ENCODE data around the gene CLCA1.
"Not testable (repeated sequence)": the region's sequence is repeated elsewhere in the genome, so short reads cannot be mapped to it uniquely, and the experiment has no call there.

CLCA1 gene

DNA sequence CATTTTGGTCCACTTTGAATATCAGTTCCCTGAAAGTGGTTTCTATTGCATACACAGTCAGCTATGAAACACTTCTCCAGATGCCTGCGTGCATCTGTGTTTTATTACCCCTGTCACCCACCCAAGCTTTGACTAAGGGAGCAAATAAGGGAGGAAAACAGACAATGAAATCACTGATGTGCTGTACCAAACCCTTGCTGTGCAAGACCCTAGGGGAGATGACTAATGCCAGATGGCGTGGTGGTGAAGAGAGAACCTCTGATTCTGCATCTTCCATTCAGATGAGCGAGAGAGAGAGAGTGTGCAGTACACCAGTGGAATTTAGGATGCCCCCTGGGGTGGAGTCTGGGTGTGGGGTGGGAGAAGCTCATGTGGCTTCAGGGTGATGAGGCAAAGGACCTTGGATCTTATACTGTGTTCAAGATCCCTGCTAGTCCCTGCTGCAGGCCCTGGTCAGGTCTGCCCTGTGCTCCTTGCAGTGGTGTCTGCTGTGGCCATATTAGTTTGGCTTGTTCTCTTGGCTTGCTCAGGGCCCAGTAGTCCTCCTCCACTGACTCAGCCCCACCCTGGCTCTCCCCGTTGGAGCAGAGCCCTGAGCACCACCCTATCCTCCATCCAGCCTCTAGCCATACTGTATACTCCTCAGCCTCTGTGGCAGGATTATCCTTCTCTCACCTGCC is 18.5 kb downstream of the CLCA1 start:
- Histone ChIP-seq H3K36me3 (ENCODE audit: control insufficient read depth in 2 of 2, insufficient read depth in 2 of 2, low read length in 2 of 2) (no peaks in the 10 kb centered on the region), H3K4me1 (ENCODE audit: control insufficient read depth, insufficient read depth, low read length) (no peaks in the 10 kb centered on the region), H3K27me3 (ENCODE audit: control insufficient read depth in 1 of 2, insufficient read depth in 2 of 2, low read length in 2 of 2) (no peaks in the 10 kb centered on the region), H3K9me3 (ENCODE audit: control insufficient read depth in 2 of 2, low read length in 2 of 2) (no peaks in the 10 kb centered on the region), H3K9ac (ENCODE audit: low read length in 2 of 2) (no peak overlapping the region), H3K27ac (ENCODE audit: low read length) (no peak overlapping the region), H3K4me3 (ENCODE audit: low read length in 2 of 2) (no peak overlapping the region)

- Histone ChIP-seq H3K9ac (ENCODE audit: low read length in 2 of 2) (no peak overlapping the region), H3K27me3 (ENCODE audit: control insufficient read depth in 1 of 2, insufficient read depth in 2 of 2, low read length in 2 of 2) (no peaks in the 10 kb centered on the region), H3K4me3 (ENCODE audit: low read length in 2 of 2) (no peak overlapping the region), H3K36me3 (ENCODE audit: control insufficient read depth in 2 of 2, insufficient read depth in 2 of 2, low read length in 2 of 2) (no peaks in the 10 kb centered on the region), H3K27ac (ENCODE audit: low read length) (no peak overlapping the region), H3K9me3 (ENCODE audit: control insufficient read depth in 2 of 2, low read length in 2 of 2) (no peaks in the 10 kb centered on the region), H3K4me1 (ENCODE audit: control insufficient read depth, insufficient read depth, low read length) (no peaks in the 10 kb centered on the region)
Observed at GRCh38 chr1:86487811-86488141, 19.0 kb downstream of the CLCA1 start.

GRCh38 chr1:86489242-86489878 is 20.6 kb downstream of the CLCA1 start:
- Histone ChIP-seq H3K36me3 (ENCODE audit: control insufficient read depth in 2 of 2, insufficient read depth in 2 of 2, low read length in 2 of 2) (no peaks in the 10 kb centered on the region), H3K4me1 (ENCODE audit: control insufficient read depth, insufficient read depth, low read length) (no peaks in the 10 kb centered on the region), H3K27me3 (ENCODE audit: control insufficient read depth in 1 of 2, insufficient read depth in 2 of 2, low read length in 2 of 2) (no peaks in the 10 kb centered on the region), H3K4me3 (ENCODE audit: low read length in 2 of 2) (no peak overlapping the region), H3K9me3 (ENCODE audit: control insufficient read depth in 2 of 2, low read length in 2 of 2) (no peaks in the 10 kb centered on the region), H3K9ac (ENCODE audit: low read length in 2 of 2) (no peak overlapping the region), H3K27ac (ENCODE audit: low read length) (no peak overlapping the region)

- Histone ChIP-seq H3K27me3 (ENCODE audit: control insufficient read depth in 1 of 2, insufficient read depth in 2 of 2, low read length in 2 of 2) (no peaks in the 10 kb centered on the region), H3K4me3 (ENCODE audit: low read length in 2 of 2) (no peak overlapping the region), H3K9ac (ENCODE audit: low read length in 2 of 2) (no peak overlapping the region), H3K36me3 (ENCODE audit: control insufficient read depth in 2 of 2, insufficient read depth in 2 of 2, low read length in 2 of 2) (no peaks in the 10 kb centered on the region), H3K27ac (ENCODE audit: low read length) (no peak overlapping the region), H3K9me3 (ENCODE audit: control insufficient read depth in 2 of 2, low read length in 2 of 2) (no peaks in the 10 kb centered on the region), H3K4me1 (ENCODE audit: control insufficient read depth, insufficient read depth, low read length) (no peaks in the 10 kb centered on the region)
Observed at GRCh38 chr1:86491171-86491950, 22.6 kb downstream of the CLCA1 start.

GRCh38 chr1:86498281-86498680 is 29.6 kb downstream of the CLCA1 start:
- Histone ChIP-seq H3K9ac (ENCODE audit: low read length in 2 of 2) (no peak overlapping the region), H3K4me3 (ENCODE audit: low read length in 2 of 2) (no peak overlapping the region), H3K27ac (ENCODE audit: low read length) (no peak overlapping the region), H3K9me3 (ENCODE audit: control insufficient read depth in 2 of 2, low read length in 2 of 2) (no peaks in the 10 kb centered on the region), H3K4me1 (ENCODE audit: control insufficient read depth, insufficient read depth, low read length) (peaks cover 21% of the 10 kb centered on the region), H3K27me3 (ENCODE audit: control insufficient read depth in 1 of 2, insufficient read depth in 2 of 2, low read length in 2 of 2) (no peaks in the 10 kb centered on the region), H3K36me3 (ENCODE audit: control insufficient read depth in 2 of 2, insufficient read depth in 2 of 2, low read length in 2 of 2) (no peaks in the 10 kb centered on the region)

DNA sequence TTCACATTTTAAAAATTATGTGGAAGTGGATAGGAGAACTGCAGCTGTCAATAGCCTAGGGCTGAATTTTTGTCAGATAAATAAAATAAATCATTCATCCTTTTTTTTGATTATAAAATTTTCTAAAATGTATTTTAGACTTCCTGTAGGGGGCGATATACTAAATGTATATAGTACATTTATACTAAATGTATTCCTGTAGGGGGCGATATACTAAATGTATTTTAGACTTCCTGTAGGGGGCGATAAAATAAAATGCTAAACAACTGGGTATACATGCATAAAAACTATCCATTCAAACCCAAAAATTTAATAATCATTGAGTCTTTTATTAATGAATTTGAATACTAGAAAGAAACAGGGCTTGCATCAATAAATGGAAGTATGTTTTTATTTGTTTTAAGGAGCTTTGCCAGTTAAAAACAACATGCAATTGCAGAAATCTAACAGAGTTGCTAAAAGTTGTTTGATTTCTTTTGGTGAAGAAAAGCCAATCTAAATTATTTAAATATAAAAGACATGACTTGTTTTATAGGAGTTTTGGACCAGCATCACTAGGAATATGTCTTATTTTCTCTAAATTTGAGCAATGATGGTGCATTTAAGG is 31.4 kb downstream of the CLCA1 start:
- H3K36me3 ChIP-seq (ENCODE audit: control insufficient read depth in 2 of 2, insufficient read depth in 2 of 2, low read length in 2 of 2), result no peaks in the 10 kb centered on the region
- no peak overlapping the region for H3K4me3 ChIP-seq (ENCODE audit: low read length in 2 of 2)
- no peak overlapping the region for H3K9ac ChIP-seq (ENCODE audit: low read length in 2 of 2)
- H3K27me3 ChIP-seq (ENCODE audit: control insufficient read depth in 1 of 2, insufficient read depth in 2 of 2, low read length in 2 of 2), result no peaks in the 10 kb centered on the region
- H3K9me3 ChIP-seq (ENCODE audit: control insufficient read depth in 2 of 2, low read length in 2 of 2), result no peaks in the 10 kb centered on the region
- H3K27ac ChIP-seq (ENCODE audit: low read length), result no peak overlapping the region
- H3K4me1 ChIP-seq (ENCODE audit: control insufficient read depth, insufficient read depth, low read length), result peaks cover 38% of the 10 kb centered on the region

DNA sequence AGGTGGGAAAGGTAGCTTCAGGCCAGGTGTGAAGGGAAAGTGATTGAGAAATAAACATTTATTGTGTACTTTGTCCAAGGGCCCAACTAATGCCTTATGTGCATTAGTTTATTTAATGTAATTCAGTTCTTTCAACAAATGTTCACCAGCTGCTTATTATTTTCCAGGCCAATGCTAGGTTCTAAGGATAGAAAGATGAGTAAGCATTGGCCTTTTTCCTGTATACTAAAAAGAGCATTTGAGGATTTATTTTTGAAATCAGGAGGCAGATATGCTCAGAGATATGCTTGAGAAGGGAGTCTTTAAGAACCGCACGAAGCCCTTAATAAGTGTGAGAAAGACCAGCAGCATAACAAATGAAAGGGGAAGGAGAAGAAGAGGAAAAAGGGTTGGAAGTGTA is 32.0 kb downstream of the CLCA1 start:
- H3K27ac ChIP-seq (ENCODE audit: low read length), result peak overlapping the region; percentile 24
- H3K9ac ChIP-seq (ENCODE audit: low read length in 2 of 2), result no peak overlapping the region
- H3K27me3 ChIP-seq (ENCODE audit: control insufficient read depth in 1 of 2, insufficient read depth in 2 of 2, low read length in 2 of 2), result no peaks in the 10 kb centered on the region
- H3K36me3 ChIP-seq (ENCODE audit: control insufficient read depth in 2 of 2, insufficient read depth in 2 of 2, low read length in 2 of 2), result no peaks in the 10 kb centered on the region
- no peaks in the 10 kb centered on the region for H3K9me3 ChIP-seq (ENCODE audit: control insufficient read depth in 2 of 2, low read length in 2 of 2)
- H3K4me1 ChIP-seq (ENCODE audit: control insufficient read depth, insufficient read depth, low read length), result peaks cover 44% of the 10 kb centered on the region
- no peak overlapping the region for H3K4me3 ChIP-seq (ENCODE audit: low read length in 2 of 2)

- H3K4me3 ChIP-seq (ENCODE audit: low read length in 2 of 2); H3K27me3 ChIP-seq (ENCODE audit: control insufficient read depth in 1 of 2, insufficient read depth in 2 of 2, low read length in 2 of 2); H3K9me3 ChIP-seq (ENCODE audit: control insufficient read depth in 2 of 2, low read length in 2 of 2); H3K36me3 ChIP-seq (ENCODE audit: control insufficient read depth in 2 of 2, insufficient read depth in 2 of 2, low read length in 2 of 2); H3K9ac ChIP-seq (ENCODE audit: low read length in 2 of 2): not testable (repeated sequence)
- Histone ChIP-seq H3K27ac (ENCODE audit: low read length) (peak overlapping the region; percentile 86), H3K4me1 (ENCODE audit: control insufficient read depth, insufficient read depth, low read length) (peaks cover 46% of the 10 kb centered on the region)
Observed at GRCh38 chr1:86502125-86502646, 33.5 kb downstream of the CLCA1 start.

DNA sequence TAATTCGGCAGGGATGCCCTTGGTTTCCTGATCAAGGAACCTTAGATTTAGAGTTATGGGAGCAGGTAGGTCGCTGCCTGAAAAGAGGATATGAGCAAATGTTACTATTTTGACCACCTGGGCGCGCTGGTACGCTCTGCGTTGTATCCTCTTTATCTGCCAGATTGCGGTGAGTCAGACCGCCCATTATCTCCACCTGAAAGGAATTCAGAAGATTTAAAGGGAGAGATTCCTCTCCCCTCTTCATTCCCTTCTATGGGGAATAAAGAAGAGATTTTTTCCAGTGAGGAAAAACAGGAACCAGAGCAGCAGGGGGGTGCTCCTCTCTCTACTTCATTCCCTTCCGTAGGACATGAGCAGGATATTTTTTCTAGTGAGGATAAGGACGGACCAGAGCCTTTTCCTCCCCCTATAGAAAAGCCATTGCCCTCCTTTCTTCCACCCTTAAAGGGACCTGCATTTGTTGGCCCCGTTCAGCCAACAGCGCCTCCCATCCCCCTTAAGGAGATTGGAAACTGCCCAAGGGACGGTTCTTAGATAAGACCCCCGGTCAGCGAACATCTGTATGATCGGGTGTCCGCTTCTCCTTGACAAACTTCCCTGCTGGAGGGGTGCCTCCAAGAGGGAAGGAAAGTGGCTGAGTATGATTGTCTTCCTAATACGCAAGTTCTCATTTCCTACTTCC is 34.1 kb downstream of the CLCA1 start:
- Histone ChIP-seq H3K4me3 (ENCODE audit: low read length in 2 of 2) (peak overlapping the region; percentile 38 to 68), H3K27me3 (ENCODE audit: control insufficient read depth in 1 of 2, insufficient read depth in 2 of 2, low read length in 2 of 2) (no peaks in the 10 kb centered on the region), H3K36me3 (ENCODE audit: control insufficient read depth in 2 of 2, insufficient read depth in 2 of 2, low read length in 2 of 2) (no peaks in the 10 kb centered on the region), H3K9me3 (ENCODE audit: control insufficient read depth in 2 of 2, low read length in 2 of 2) (no peaks in the 10 kb centered on the region), H3K9ac (ENCODE audit: low read length in 2 of 2) (peak overlapping the region in 1 of 2 donors; percentile 57), H3K4me1 (ENCODE audit: control insufficient read depth, insufficient read depth, low read length) (peaks cover 46% of the 10 kb centered on the region), H3K27ac (ENCODE audit: low read length) (peak overlapping the region; percentile 86)

DNA sequence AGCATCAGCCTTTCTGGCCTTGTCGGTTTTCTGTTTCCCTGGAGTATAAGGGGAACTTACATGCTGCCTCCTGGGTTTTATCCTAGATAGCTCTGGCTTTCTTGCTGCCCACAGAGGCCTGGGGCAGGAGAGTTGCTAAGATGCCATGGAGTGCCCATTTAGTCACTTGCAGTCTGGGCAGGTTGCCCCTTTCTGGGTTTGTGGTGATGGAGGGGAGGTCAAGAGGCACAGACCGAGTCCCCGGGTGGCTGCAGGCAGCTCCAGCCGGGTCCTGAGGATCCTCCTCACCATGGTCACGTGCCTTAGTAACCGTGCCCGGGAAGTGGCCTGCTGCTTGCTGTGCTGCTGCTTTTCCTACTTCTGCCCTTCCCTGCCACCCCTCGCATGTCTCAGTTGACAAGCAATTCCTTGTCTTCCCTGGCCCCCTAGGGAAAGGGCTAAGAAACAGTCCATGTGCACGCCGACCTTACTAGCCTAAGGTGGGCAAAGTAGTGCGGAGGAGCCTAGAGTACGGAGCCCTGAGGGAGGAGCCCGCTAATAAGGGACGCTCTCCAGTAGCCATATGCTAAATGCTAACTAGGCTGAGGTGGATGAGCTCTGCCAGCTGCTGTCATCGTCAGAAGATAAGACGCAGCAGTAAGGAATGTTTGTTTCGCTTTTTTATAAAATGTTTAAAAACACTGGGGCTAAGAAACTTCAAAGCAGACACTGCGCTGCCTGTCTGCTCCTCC is 34.8 kb downstream of the CLCA1 start:
- Histone ChIP-seq H3K9me3 (ENCODE audit: control insufficient read depth in 2 of 2, low read length in 2 of 2) (no peaks in the 10 kb centered on the region), H3K4me1 (ENCODE audit: control insufficient read depth, insufficient read depth, low read length) (peaks cover 48% of the 10 kb centered on the region), H3K36me3 (ENCODE audit: control insufficient read depth in 2 of 2, insufficient read depth in 2 of 2, low read length in 2 of 2) (no peaks in the 10 kb centered on the region), H3K27me3 (ENCODE audit: control insufficient read depth in 1 of 2, insufficient read depth in 2 of 2, low read length in 2 of 2) (no peaks in the 10 kb centered on the region), H3K9ac (ENCODE audit: low read length in 2 of 2) (peak overlapping the region; percentile 57 to 78), H3K4me3 (ENCODE audit: low read length in 2 of 2) (peak overlapping the region; percentile 38 to 68), H3K27ac (ENCODE audit: low read length) (peak overlapping the region; percentile 86)

Data from stomach smooth muscle (tissue), 2 donors.